ENCODE measurements around the gene RSPH1.

GRCh38 chr21:42454786-42455185 is 41.2 kb downstream of the RSPH1 start:
- TF ChIP-seq CTCF (IDR thresholded peaks at IDR 0.05; ENCODE audit: borderline replicate concordance, extremely low read depth, low read length, poor library complexity, severe bottlenecking) (no peak), EZH2 (IDR thresholded peaks at IDR 0.05; ENCODE audit: borderline replicate concordance, low read depth, low read length, severe bottlenecking) (no peak)
